Stimulated activated CD8-positive, alpha-beta memory T cell treated with anti-CD3 and anti-CD28 coated beads, Interleukin-7, amount 100 ng/mL, for 48 hours (primary cell): ENCODE results near the gene TCN2.
A peak's percentile ranks its signal among the peaks of the same experiment; 100 is the strongest.
"Not testable (repeated sequence)": the region's sequence is repeated elsewhere in the genome, so short reads cannot be mapped to it uniquely, and the experiment has no call there.

Experiments
- DNase-seq, 2 donors: peaks; one replicate each; pipeline ENCODE4 v3.0.0-alpha.2; 2020; ENCODE audit warnings: low read depth in 1 of 2; ENCODE audit errors: extremely low read depth in 1 of 2

The TCN2 gene

GRCh38 chr22:30575859-30576258 lies 31.1 kb upstream of the TCN2 start:
- DNase-seq, result no peak

- DNase-seq, result no peak
Measured at GRCh38 chr22:30578481-30578880, 28.5 kb upstream of the TCN2 start.

- DNase-seq, result no peak
Measured at GRCh38 chr22:30580896-30581295, 26.1 kb upstream of the TCN2 start.

GRCh38 chr22:30582051-30582450 lies 24.9 kb upstream of the TCN2 start:
- no peak for DNase-seq

GRCh38 chr22:30582788-30583545 lies 24.0 kb upstream of the TCN2 start:
- no peak for DNase-seq

- DNase-seq, result no peak
Measured at GRCh38 chr22:30584441-30584840, 22.5 kb upstream of the TCN2 start.

GRCh38 chr22:30586414-30586813 lies 20.6 kb upstream of the TCN2 start:
- no peak for DNase-seq

GRCh38 chr22:30591191-30591587 lies 15.8 kb upstream of the TCN2 start:
- DNase-seq, result no peak

- DNase-seq, result peak; percentile 89 to 93
Measured at GRCh38 chr22:30591588-30592359, 15.2 kb upstream of the TCN2 start, which contains the start of gene PES1. TSS of gene PES1 (minus strand) at chr22:30591910. CDS start at chr22:30591833, 77 bp downstream.

GRCh38 chr22:30592360-30592713 lies 14.6 kb upstream of the TCN2 start:
- not testable (repeated sequence) for DNase-seq

- DNase-seq, result no peak
Measured at GRCh38 chr22:30596199-30596598, 10.8 kb upstream of the TCN2 start.

GRCh38 chr22:30596886-30597285 lies 10.1 kb upstream of the TCN2 start:
- DNase-seq, result no peak

GRCh38 chr22:30598986-30599385 lies 8.0 kb upstream of the TCN2 start:
- no peak for DNase-seq

- no peak for DNase-seq
Measured at GRCh38 chr22:30600921-30601320, 6.1 kb upstream of the TCN2 start.

- no peak for DNase-seq
Measured at GRCh38 chr22:30601464-30601863, 5.5 kb upstream of the TCN2 start.

GRCh38 chr22:30602049-30602448 lies 4.9 kb upstream of the TCN2 start:
- DNase-seq, result no peak

- DNase-seq, result no peak
Measured at GRCh38 chr22:30603801-30604200, 3.2 kb upstream of the TCN2 start.

- no peak for DNase-seq
Measured at GRCh38 chr22:30604723-30605122, 2.3 kb upstream of the TCN2 start.

GRCh38 chr22:30605449-30606110 lies 1.4 kb upstream of the TCN2 start:
- peak in 1 of 2 donors; percentile 23 for DNase-seq

GRCh38 chr22:30607300-30607930 lies 441 bp downstream of the TCN2 start:
- DNase-seq, result no peak

- no peak for DNase-seq
Measured at GRCh38 chr22:30607939-30608338, 965 bp downstream of the TCN2 start.
